Lung (tissue), 12 donors: Measurements from ENCODE around the gene CAPN9. TPM values are rescaled to one million over a fixed set of nuclear protein-coding genes. Genes with fewer than 3 reads are reported as not detected.

ENCODE experiments used
- ATAC-seq: fragments of 200-7000 bp; cut with Tn5 transposase; one replicate; pipeline ENCODE4 v1.9.1; 2020; ENCODE audit warnings: moderate number of reproducible peaks; ENCODE audit not compliant: insufficient read depth, low FRiP score
- DNase-seq, 3 donors: peaks; one replicate each; pipeline ENCODE4 v3.0.0-alpha.2; 2013 to 2017
- H3K27ac ChIP-seq, 2 donors: one replicate each; pipeline ENCODE4 v1.5.1; 2013; ENCODE audit warnings: mild to moderate bottlenecking in 2 of 2, moderate library complexity in 2 of 2, control low read depth in 1 of 2, inconsistent platforms in 1 of 2, low read depth in 1 of 2, low read length in 1 of 2
- H3K27me3 ChIP-seq, 3 donors: one replicate each; pipeline ENCODE4 v1.5.1; 2013; ENCODE audit warnings: low read length in 2 of 3; ENCODE audit not compliant: control insufficient read depth in 3 of 3, insufficient read depth in 3 of 3
- H3K36me3 ChIP-seq, 4 donors: one replicate each; pipeline ENCODE4 v1.5.1; 2013; ENCODE audit warnings: low read length in 4 of 4, mild to moderate bottlenecking in 1 of 4, moderate library complexity in 1 of 4; ENCODE audit not compliant: control insufficient read depth in 4 of 4, insufficient read depth in 4 of 4
- H3K4me1 ChIP-seq, 5 donors: one replicate each; pipeline ENCODE4 v1.5.1; 2013; ENCODE audit warnings: low read length in 5 of 5, mild to moderate bottlenecking in 2 of 5, moderate library complexity in 1 of 5; ENCODE audit not compliant: control insufficient read depth in 5 of 5, insufficient read depth in 5 of 5
- H3K4me3 ChIP-seq: one replicate; pipeline ENCODE4 v1.5.1; 2013; ENCODE audit warnings: mild to moderate bottlenecking, control low read depth, moderate library complexity
- H3K9ac ChIP-seq, 2 donors: one replicate each; pipeline ENCODE4 v1.5.1; 2013; ENCODE audit warnings: low read length in 2 of 2, control low read depth in 1 of 2; ENCODE audit not compliant: insufficient read depth in 1 of 2
- H3K9me3 ChIP-seq, 4 donors: one replicate each; pipeline ENCODE4 v1.5.1; 2013; ENCODE audit warnings: low read length in 3 of 4, mild to moderate bottlenecking in 1 of 4, moderate library complexity in 1 of 4; ENCODE audit not compliant: control insufficient read depth in 4 of 4, insufficient read depth in 3 of 4
- WGBS, 2 donors: extraction: QIAGEN DNeasy Blood & Tissue Kit; methylation state at CpG; one replicate each; pipeline ENCODE4 v1.1.7; 2013; 5-methylcytosine and 5-hydroxymethylcytosine counted together
- polyA plus RNA-seq, 2 donors: library from polyadenylated mRNA; stranded (reverse); fragments of 200-250 nt; gene quantifications; one replicate each; pipeline ENCODE4 v1.2.1, GENCODE V29; 2013
- total RNA-seq, 2 donors: library from RNA; depleted of rRNA in 1 of 2; stranded (reverse); fragments of >200 nt in 1 of 2; gene quantifications; one replicate each; pipeline ENCODE4 v1.2.1, GENCODE V29; 2014 to 2021
- TF ChIP-seq, protein P1 (sequence below): IDR thresholded peaks from 2 replicates; pipeline ENCODE4 v1.5.1; 2012; ENCODE audit warnings: mild to moderate bottlenecking; ENCODE audit errors: control extremely low read depth, extremely low read depth
- donor health status: control.
- donor health status: control.
- donor health status: Bipolar disorder and iron deficiency.
- donor health status: healthy.
- donor health status: DM: yes; HTN: yes; CAD: no.

The CAPN9 gene
- total and polyA plus RNA-seq, 4 donors: 2.2 to 13.2 (median 7.6) TPM

DNA sequence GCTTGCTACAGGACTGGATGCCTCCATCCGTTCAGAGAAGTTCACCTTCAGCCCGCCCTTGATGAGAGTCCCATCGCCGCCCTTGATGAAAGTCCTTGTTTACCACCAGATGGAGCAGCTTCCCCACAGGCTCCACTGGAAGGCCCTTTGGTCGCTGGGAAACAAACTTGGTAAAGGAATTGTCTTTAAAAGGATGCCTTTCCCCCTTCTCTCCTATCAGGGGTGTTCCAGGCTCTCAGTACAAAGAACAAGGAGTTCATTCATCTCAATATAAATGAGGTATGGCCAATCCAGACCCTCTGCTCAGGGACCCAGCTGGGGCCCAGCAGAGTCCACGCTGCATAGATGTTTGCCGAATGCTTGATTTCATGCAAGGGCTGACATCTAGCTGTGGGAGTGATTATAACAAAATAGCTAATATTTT is 50.8 kb downstream of the CAPN9 start:
- Histone ChIP-seq H3K9me3 (no peaks in the 10 kb centered on the region), H3K36me3 (no peaks in the 10 kb centered on the region), H3K27me3 (no peaks in the 10 kb centered on the region), H3K9ac (no peak overlapping the region), H3K4me1 (peaks cover 0 to 14% (median 0%) of the 10 kb centered on the region in 5 donors), H3K4me3 (no peak overlapping the region), H3K27ac (no peak overlapping the region)
- ATAC-seq: peak; percentile 59
- DNase-seq: peak; percentile 69 to 80 (median 78)
- TF ChIP-seq, protein P1, sequence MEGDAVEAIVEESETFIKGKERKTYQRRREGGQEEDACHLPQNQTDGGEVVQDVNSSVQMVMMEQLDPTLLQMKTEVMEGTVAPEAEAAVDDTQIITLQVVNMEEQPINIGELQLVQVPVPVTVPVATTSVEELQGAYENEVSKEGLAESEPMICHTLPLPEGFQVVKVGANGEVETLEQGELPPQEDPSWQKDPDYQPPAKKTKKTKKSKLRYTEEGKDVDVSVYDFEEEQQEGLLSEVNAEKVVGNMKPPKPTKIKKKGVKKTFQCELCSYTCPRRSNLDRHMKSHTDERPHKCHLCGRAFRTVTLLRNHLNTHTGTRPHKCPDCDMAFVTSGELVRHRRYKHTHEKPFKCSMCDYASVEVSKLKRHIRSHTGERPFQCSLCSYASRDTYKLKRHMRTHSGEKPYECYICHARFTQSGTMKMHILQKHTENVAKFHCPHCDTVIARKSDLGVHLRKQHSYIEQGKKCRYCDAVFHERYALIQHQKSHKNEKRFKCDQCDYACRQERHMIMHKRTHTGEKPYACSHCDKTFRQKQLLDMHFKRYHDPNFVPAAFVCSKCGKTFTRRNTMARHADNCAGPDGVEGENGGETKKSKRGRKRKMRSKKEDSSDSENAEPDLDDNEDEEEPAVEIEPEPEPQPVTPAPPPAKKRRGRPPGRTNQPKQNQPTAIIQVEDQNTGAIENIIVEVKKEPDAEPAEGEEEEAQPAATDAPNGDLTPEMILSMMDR: peak; percentile 27
- WGBS, 2 donors: 31 to 35% methylated on average over 7 of the region's 7 CpGs

DNA sequence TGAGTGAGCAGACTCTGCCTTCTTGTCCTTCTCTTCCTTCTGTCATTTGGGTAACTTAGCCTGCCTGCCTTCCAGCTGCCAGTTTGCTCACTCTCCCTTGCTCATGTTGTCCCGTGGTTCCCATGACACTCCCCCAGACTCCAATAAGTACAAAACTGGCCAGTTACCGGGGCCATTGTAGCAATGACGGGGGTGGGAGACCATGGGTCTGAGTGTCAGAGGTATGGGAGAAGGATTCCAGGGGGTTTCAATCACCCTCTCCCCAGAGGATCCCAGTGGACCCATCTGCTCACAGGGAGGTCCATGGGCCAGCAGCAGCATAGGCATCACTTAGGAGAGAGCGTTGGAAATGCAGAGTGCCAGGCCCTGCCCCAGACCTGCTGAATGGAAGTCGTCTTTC is 51.3 kb downstream of the CAPN9 start:
- WGBS, 2 donors: 85 to 88% methylated on average over 5 of the region's 5 CpGs
- ATAC-seq (no peak), DNase-seq (no peak)
- no peaks in the 10 kb centered on the region for H3K27me3 ChIP-seq
- no peak overlapping the region for H3K9ac ChIP-seq
- no peaks in the 10 kb centered on the region for H3K9me3 ChIP-seq
- H3K36me3 ChIP-seq: no peaks in the 10 kb centered on the region
- H3K27ac ChIP-seq: no peak overlapping the region
- no peak overlapping the region for H3K4me3 ChIP-seq
- TF ChIP-seq, protein P1: no peak
- H3K4me1 ChIP-seq: peaks cover 0 to 13% (median 0%) of the 10 kb centered on the region in 5 donors

DNA sequence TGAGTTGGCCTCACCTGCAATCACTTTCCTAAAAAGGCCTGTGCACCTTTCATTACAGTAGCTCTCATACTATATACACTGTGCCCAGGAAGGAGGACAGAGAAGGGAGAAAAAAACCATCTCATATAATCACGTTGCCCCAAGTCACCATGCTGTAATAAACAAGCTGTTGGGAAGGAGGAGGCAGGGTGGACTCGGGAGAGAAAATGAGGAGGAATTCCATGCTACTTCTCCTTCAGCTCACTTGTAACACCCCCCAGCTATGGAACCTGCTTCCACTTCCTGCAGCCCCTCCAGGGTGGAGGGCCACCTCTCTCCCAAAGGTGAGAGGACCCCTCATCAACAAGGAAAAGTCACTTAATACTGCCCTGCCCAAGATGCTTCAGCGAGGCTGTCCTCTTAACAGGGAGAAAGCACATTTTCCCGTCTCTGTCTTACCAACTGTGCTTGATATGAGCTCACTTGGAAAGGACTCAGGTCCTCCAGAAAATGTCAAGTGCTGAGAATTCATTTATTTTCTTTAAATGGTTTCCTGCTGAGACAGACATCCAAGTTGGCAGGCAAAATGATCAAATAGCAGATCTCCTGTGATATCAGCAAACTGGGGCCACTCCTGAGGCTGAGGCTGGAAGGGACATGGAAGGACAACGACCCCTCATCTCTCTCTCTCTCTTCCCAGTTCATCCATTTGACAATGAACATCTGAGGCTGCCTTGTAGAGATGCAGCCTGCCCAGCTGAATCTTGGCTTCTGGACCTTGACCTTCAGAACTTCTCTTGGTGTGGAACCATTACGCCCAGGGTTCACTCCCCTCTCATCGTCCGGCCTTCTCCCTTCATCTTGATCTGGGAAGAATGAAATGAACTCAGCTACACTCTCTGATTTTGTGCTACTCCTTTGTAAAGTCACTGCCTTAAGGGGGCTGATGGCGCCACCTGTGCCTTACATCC is 54.0 kb downstream of the CAPN9 start:
- H3K27ac ChIP-seq: no peak overlapping the region
- ATAC-seq: no peak
- no peaks in the 10 kb centered on the region for H3K36me3 ChIP-seq
- WGBS, 2 donors: 71 to 85% methylated on average over 9 of the region's 9 CpGs
- H3K4me1 ChIP-seq: no peaks in the 10 kb centered on the region
- H3K9me3 ChIP-seq: no peaks in the 10 kb centered on the region
- no peak for DNase-seq
- no peak overlapping the region for H3K9ac ChIP-seq
- no peaks in the 10 kb centered on the region for H3K27me3 ChIP-seq
- TF ChIP-seq, protein P1: no peak
- no peak overlapping the region for H3K4me3 ChIP-seq
